Smooth muscle cell (in vitro differentiated cells): Measurements from ENCODE around the gene BANP. TPM values are rescaled to one million over a fixed set of nuclear protein-coding genes. Genes with fewer than 3 reads are reported as not detected.

Experiments
- DNase-seq: peaks from one replicate; lab custom pipeline; 2025; ENCODE audit not compliant: unreplicated experiment; lab: John Stamatoyannopoulos, UW
- H2AFZ ChIP-seq: fragments of 200-600 bp; sonication (generic); 2 replicates; pipeline ENCODE4 v1.6.0; 2016; ENCODE audit warnings: antibody characterized with exemption, low read depth, mild to moderate bottlenecking
- H3F3A ChIP-seq: fragments of 200-600 bp; sonication (generic); 2 replicates; pipeline ENCODE4 v1.6.0; 2017; ENCODE audit warnings: antibody characterized with exemption, low read depth
- H3K27ac ChIP-seq: fragments of 200-600 bp; sonication (generic); 2 replicates; pipeline ENCODE4 v1.5.1; 2016; ENCODE audit warnings: low read depth, mild to moderate bottlenecking
- H3K27me3 ChIP-seq: fragments of 200-600 bp; sonication (generic); 2 replicates; pipeline ENCODE4 v1.6.1; 2016; ENCODE audit warnings: low read depth, mild to moderate bottlenecking
- H3K36me3 ChIP-seq: fragments of 200-600 bp; sonication (generic); 2 replicates; pipeline ENCODE4 v1.5.1; 2016; ENCODE audit warnings: low read depth
- H3K4me1 ChIP-seq: fragments of 200-600 bp; sonication (generic); 2 replicates; pipeline ENCODE4 v1.5.1; 2016; ENCODE audit warnings: low read depth
- H3K4me2 ChIP-seq: fragments of 200-600 bp; sonication (generic); 2 replicates; pipeline ENCODE4 v1.6.0; 2016; ENCODE audit warnings: mild to moderate bottlenecking
- H3K4me3 ChIP-seq: fragments of 200-600 bp; sonication (generic); 2 replicates; pipeline ENCODE4 v1.5.1; 2016; ENCODE audit warnings: mild to moderate bottlenecking
- H3K79me2 ChIP-seq: fragments of 200-600 bp; sonication (generic); 2 replicates; pipeline ENCODE4 v1.6.0; 2016; ENCODE audit warnings: low read depth, mild to moderate bottlenecking
- H3K9ac ChIP-seq: fragments of 200-600 bp; sonication (generic); 2 replicates; pipeline ENCODE4 v1.6.0; 2016; ENCODE audit warnings: low read depth
- H3K9me3 ChIP-seq: fragments of 200-600 bp; sonication (generic); replicated peaks from 2 replicates; pipeline ENCODE4 v1.5.1; 2016; ENCODE audit warnings: low read depth
- H4K20me1 ChIP-seq: fragments of 200-600 bp; sonication (generic); 2 replicates; pipeline ENCODE4 v1.6.0; 2016; ENCODE audit warnings: low read depth
- CTCF ChIP-seq: fragments of 200-600 bp; sonication (generic); IDR thresholded peaks from 2 replicates; pipeline ENCODE4 v1.5.1; 2017; ENCODE audit warnings: borderline replicate concordance, mild to moderate bottlenecking, antibody characterized with exemption; ENCODE audit not compliant: insufficient read depth, poor library complexity, severe bottlenecking
- WGBS: methylation state at CpG from one replicate; pipeline ENCODE4 v1.1.7; 2016; ENCODE audit warnings: low lambda C conversion rate; 5-methylcytosine and 5-hydroxymethylcytosine counted together
- polyA plus RNA-seq: library from polyadenylated mRNA; unstranded; fragments of >200 nt; fragmentation: Nextera tagmentation; extraction: Ambion mirVana; gene quantifications from 2 replicates; pipeline ENCODE4 v1.2.1, GENCODE V29; 2016
- total RNA-seq: library from RNA; depleted of rRNA; stranded (reverse); fragments of >200 nt; gene quantifications from 2 replicates; pipeline ENCODE4 v1.2.3, GENCODE V29; 2014

BANP gene
- total and polyA plus RNA-seq, 2 experiments from 2014 or later, result 11.5 to 19.5 TPM

GRCh38 chr16:88009563-88010342 lies 58.5 kb downstream of the BANP start:
- Histone ChIP-seq H3K4me3 (no peak overlapping the region), H3K9ac (no peak overlapping the region), H2AFZ (no peak overlapping the region), H3F3A (peaks cover 4% of the 10 kb centered on the region), H3K27ac (no peak overlapping the region), H3K79me2 (no peaks in the 10 kb centered on the region), H3K4me1 (peaks cover 7% of the 10 kb centered on the region), H3K27me3 (no peaks in the 10 kb centered on the region), H3K36me3 (peaks cover 4% of the 10 kb centered on the region), H3K4me2 (no peak overlapping the region), H4K20me1 (peaks cover 50% of the 10 kb centered on the region), H3K9me3 (no peaks in the 10 kb centered on the region)
- WGBS, result 84% methylated on average over 7 of the region's 7 CpGs
- TF ChIP-seq CTCF, result no peak
- DNase-seq, result no peak

- no peak overlapping the region for H2AFZ ChIP-seq
- H4K20me1 ChIP-seq, result peaks cover 53% of the 10 kb centered on the region
- H3K9ac ChIP-seq, result no peak overlapping the region
- H3F3A ChIP-seq, result peaks cover 4% of the 10 kb centered on the region
- no peak for TF ChIP-seq CTCF
- H3K4me1 ChIP-seq, result peaks cover 7% of the 10 kb centered on the region
- no peak overlapping the region for H3K4me3 ChIP-seq
- H3K27ac ChIP-seq, result no peak overlapping the region
- 94% methylated on average over 25 of the region's 25 CpGs for WGBS
- H3K4me2 ChIP-seq, result no peak overlapping the region
- no peaks in the 10 kb centered on the region for H3K79me2 ChIP-seq
- H3K27me3 ChIP-seq, result no peaks in the 10 kb centered on the region
- no peak for DNase-seq
- no peaks in the 10 kb centered on the region for H3K9me3 ChIP-seq
- peaks cover 4% of the 10 kb centered on the region for H3K36me3 ChIP-seq
These were observed 59.2 kb downstream of the BANP start for GRCh38 chr16:88010343-88010967.

GRCh38 chr16:88010968-88011483 lies 59.8 kb downstream of the BANP start:
- no peak for TF ChIP-seq CTCF
- H3K9me3 ChIP-seq, result no peaks in the 10 kb centered on the region
- no peaks in the 10 kb centered on the region for H3K27me3 ChIP-seq
- H3K27ac ChIP-seq, result no peak overlapping the region
- no peak overlapping the region for H3K4me3 ChIP-seq
- no peaks in the 10 kb centered on the region for H3K79me2 ChIP-seq
- peaks cover 54% of the 10 kb centered on the region for H4K20me1 ChIP-seq
- H2AFZ ChIP-seq, result no peak overlapping the region
- H3K36me3 ChIP-seq, result peaks cover 4% of the 10 kb centered on the region
- H3K9ac ChIP-seq, result no peak overlapping the region
- WGBS, result 79% methylated on average over 18 of the region's 19 CpGs
- peaks cover 7% of the 10 kb centered on the region for H3K4me1 ChIP-seq
- peaks cover 4% of the 10 kb centered on the region for H3F3A ChIP-seq
- no peak for DNase-seq
- no peak overlapping the region for H3K4me2 ChIP-seq
